ENCODE results near the gene ATP6V1F.

ATP6V1F gene

GRCh38 chr7:128915271-128915819 lies 52.7 kb downstream of the ATP6V1F start:
- no peaks in the 10 kb centered on the region for H3K27me3 ChIP-seq (ENCODE audit: insufficient read depth, low read depth, severe bottlenecking)
- no peak for DNase-seq
- no peak overlapping the region for H3K4me3 ChIP-seq (ENCODE audit: low read depth, low read length)
- H3K27ac ChIP-seq, result no peak overlapping the region
- no peaks in the 10 kb centered on the region for H3K9me3 ChIP-seq (ENCODE audit: severe bottlenecking)
- H3K36me3 ChIP-seq, result no peaks in the 10 kb centered on the region
- TF ChIP-seq CTCF (IDR thresholded peaks at IDR 0.05; ENCODE audit: low read depth, low read length), result no peak

Measured in WERI-Rb-1 (cell line).